NCI-H2107 treated with DMSO at 0.1 percent for 48 hours (cell line): ENCODE results near the gene LIPE.
A peak's percentile ranks its signal among the peaks of the same experiment; 100 is the strongest.
"Not testable (repeated sequence)": the region's sequence is repeated elsewhere in the genome, so short reads cannot be mapped to it uniquely, and the experiment has no call there.

Source experiments
- DNase-seq: peaks from one replicate; lab custom pipeline; 2025; ENCODE audit not compliant: unreplicated experiment; lab: John Stamatoyannopoulos, UW

Gene LIPE, protein sequence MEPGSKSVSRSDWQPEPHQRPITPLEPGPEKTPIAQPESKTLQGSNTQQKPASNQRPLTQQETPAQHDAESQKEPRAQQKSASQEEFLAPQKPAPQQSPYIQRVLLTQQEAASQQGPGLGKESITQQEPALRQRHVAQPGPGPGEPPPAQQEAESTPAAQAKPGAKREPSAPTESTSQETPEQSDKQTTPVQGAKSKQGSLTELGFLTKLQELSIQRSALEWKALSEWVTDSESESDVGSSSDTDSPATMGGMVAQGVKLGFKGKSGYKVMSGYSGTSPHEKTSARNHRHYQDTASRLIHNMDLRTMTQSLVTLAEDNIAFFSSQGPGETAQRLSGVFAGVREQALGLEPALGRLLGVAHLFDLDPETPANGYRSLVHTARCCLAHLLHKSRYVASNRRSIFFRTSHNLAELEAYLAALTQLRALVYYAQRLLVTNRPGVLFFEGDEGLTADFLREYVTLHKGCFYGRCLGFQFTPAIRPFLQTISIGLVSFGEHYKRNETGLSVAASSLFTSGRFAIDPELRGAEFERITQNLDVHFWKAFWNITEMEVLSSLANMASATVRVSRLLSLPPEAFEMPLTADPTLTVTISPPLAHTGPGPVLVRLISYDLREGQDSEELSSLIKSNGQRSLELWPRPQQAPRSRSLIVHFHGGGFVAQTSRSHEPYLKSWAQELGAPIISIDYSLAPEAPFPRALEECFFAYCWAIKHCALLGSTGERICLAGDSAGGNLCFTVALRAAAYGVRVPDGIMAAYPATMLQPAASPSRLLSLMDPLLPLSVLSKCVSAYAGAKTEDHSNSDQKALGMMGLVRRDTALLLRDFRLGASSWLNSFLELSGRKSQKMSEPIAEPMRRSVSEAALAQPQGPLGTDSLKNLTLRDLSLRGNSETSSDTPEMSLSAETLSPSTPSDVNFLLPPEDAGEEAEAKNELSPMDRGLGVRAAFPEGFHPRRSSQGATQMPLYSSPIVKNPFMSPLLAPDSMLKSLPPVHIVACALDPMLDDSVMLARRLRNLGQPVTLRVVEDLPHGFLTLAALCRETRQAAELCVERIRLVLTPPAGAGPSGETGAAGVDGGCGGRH

DNA sequence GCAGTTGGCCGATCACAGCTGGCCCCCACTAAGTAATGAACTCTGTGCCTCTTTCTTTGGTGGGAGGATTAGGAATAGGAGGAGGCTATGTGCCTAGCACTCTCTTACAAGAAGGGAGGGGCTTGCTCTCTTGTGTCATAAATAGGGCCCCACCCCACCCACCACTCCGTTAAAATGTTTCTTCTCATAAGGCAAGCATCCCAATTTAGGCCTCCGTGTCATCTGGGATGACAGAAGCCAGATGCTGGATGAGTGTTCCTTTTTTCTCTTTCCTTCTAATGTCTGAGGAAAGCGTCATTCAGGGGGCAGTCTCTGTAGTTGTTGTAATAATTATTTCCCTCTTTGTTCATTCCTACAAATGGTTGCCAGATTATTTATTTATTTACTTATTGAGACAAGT is at the start of gene LIPE:
TSS of gene LIPE (minus strand) at position 76 of the 400 bp plus-strand sequence. CDS start 239 bp downstream, outside the sequence.
- DNase-seq, result no peak

- DNase-seq, result no peak
These were observed 48.2 kb upstream of the LIPE start for GRCh38 chr19:42475366-42475765.

- no peak for DNase-seq
These were observed 47.6 kb upstream of the LIPE start for GRCh38 chr19:42474743-42475142.

DNA sequence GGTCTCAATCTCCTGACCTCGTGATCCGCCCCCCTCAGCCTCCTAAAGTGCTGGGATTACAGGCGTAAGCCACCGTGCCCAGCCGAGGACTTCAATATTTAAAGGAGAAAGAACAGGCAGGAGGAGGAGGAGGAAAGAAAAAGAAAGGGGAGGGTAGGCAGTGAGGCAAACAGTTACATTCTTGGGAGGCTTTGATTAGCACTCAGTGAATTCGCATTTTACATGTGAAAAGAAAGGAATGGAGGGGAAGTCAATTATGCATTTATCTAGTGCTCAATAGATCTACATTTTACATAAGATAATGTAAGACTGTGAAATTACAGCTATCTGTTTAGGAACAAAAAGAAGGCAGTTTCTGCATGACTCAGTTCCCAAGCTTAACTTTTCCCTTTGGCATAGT is 46.5 kb upstream of the LIPE start:
- DNase-seq, result no peak

- no peak for DNase-seq
These were observed 45.4 kb upstream of the LIPE start for GRCh38 chr19:42472402-42473147.

GRCh38 chr19:42471554-42472249 is 44.5 kb upstream of the LIPE start:
- no peak for DNase-seq

DNA sequence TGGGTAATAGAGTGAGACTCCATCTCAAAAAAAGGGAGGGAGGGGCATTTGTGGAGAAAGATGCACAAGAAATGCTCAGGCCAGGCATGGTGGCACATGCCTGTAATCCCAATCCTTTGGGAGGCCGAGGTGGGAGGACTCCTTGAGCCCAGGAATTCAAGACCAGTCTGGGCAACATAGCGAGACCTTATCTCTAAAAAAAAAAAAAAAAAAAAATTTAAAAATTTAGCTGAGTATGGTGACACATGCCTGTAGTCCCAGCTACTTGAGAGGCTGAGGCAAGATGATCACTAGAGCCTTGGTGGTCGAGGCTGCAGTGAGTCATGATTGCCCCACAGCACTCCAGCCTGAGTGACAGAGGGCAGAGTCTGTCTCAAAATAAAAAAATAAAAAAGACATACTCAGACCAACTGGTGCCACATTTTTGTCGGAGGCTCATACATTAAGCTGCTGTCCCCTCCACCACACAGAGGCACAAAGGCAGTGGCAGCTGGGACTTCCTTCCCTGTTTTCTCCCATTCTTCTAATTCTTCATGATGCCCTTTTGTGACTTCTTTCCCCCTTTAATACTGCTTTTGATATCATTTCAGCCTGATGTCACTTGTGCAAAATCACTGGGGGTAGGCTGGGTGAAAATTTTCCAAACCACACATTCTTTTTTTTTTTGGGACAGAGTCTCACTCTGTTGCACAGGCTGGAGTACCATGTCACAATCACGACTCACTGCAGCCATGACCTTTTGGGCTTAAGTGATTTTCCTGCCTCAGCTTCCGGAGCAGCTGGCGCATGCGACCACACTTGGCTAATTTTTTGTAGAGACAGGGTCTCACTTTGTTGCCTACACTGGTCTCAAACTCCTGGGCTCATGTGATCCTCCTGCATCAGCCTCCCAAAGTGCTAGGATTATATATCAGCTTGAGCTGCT is 42.4 kb upstream of the LIPE start:
- no peak for DNase-seq

GRCh38 chr19:42468273-42468796 is 41.1 kb upstream of the LIPE start:
- peak; percentile 69 for DNase-seq

GRCh38 chr19:42467183-42467760 is 40.1 kb upstream of the LIPE start:
- no peak for DNase-seq

DNA sequence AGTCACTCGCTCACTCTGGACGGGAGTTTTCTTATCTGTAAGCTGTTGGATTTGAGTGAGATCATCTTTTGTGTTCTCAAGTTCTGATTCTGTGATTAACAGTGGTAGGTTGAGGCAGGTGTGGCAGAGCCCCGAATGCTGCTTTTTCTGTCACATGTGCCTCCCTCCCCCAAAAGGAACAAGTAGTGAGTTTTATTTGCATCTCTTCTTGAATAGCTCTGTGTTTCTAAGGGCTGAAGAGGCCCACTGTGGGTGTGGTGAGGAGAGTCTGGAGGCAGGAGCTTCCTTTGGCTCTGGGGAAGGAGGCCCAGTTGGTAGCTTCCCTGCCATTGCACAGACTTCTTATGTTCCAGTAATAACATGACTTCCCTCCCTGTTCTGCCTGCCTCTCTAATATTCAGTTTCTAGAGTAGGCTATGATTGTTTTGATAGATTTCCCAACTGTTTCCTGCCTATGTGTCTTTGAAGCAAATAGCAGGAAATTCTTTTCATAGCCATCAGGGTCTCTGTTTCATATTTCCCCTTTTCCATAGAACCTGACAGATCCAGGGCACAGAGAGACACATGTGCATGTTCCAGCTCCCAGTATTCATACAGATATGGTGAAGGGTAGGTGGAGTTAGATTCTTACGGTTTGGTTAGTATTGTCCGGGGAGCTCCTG is 39.5 kb upstream of the LIPE start:
- no peak for DNase-seq

DNA sequence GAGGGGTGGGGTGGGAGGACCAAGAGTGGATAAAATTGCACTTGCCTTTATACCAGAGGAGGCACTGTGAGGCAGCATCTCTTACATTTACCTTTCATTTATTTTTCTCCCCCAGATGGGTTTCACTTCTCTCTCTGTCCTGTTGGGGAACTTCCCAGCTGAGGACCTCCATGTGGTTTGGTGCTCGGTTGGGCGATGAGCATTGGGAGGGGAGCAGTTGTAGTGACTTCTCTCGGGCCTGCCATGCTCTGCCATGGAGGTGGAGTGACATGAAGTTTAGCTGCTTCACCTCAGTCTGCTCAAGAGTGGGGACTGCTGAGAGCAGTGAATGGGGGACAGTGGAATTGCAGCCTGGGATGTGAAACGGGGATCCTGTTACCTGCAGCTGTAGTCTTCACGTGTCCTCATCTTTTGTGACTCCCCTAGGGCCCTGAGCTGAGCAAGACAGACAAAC is 38.7 kb upstream of the LIPE start:
- peak; percentile 32 for DNase-seq

DNA sequence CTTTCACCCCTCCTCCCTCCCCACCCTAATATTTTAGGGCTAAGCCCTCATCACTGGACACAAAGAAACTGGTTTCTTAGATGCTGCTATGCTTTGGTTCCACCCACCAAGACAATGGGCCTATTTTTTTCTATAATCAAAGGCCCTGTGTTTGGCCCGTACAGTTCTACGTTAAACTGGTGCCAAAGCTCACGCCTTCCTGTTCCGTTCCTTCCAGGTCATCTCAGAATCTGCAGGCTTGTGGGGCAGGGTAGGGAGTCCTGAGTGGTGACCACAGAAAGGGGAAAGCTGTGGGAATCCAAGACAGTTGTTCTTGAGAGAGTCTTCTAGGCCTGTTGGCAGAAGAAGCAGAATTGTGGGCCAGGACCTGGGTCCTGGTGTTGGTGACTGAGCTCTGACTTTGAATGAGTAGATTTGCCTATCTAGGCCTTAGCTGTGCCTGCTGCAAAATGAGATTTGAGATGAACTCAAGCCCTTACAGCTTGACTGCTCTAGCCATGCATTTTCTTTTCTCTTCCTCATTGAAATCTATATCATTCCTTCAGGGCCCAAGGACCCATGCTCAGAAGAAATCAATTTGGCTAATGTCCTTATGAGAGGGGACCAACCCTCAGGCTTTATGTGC is 34.6 kb upstream of the LIPE start:
- DNase-seq, result no peak

DNA sequence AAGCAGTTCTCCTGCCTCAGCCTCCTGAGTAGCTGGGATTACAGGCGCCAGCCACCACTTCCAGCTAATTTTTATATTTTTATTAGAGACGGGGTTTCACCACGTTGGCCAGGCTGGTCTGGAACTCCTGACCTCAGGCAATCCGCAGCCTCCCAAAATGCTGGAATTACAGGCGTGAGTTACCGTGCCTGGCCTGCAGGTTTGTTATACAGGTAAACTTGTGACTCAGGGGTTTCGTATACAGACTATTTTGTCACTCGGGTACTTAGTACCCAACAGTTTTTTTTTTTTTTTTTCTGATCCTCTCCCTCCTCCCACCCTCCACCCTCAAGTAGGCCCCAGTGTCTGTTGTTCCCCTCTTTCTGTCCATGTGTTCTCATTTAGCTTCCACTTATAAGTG is 34.0 kb upstream of the LIPE start:
- not testable (repeated sequence) for DNase-seq

DNA sequence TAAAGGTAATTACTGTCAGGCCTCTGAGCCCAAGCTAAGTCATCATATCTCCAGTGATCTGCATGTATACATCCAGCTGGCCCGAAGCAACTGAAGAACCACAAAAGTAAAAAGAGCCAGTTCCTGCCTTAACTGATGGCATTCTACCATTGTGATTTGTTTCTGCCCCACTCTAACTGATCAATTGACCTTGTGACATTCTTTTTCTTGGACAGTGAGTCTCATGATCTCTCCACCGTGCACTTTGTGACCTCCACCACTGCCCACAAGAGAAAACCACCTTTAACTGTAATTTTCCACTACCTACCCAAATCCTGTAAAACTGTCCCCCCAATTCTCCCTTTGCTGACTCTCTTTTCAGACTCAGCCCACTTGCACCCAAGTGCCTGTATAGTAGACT is 32.7 kb upstream of the LIPE start:
- no peak for DNase-seq

DNA sequence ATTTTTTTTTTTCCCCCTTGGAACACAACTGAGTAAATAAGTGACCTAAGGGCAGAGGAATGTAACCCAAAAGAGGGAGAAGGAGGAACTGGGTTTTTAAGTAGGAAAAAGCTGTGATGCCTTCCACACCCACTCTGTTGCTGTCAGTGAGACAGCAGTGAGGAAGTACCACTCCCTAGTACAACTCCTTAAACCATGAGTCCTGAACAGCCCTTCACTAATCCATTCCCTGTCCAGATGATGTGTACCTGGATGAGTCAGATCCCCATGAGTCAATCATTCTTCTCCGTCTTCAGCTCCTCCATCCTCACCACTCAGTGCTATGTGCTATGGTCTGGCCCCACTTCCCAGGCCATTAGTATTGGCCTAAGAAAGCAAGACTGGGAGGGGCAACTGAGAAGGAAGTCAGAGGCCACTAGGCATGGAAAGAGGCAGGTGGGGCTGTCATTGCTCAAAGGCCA is 28.5 kb upstream of the LIPE start:
- DNase-seq, result no peak

DNA sequence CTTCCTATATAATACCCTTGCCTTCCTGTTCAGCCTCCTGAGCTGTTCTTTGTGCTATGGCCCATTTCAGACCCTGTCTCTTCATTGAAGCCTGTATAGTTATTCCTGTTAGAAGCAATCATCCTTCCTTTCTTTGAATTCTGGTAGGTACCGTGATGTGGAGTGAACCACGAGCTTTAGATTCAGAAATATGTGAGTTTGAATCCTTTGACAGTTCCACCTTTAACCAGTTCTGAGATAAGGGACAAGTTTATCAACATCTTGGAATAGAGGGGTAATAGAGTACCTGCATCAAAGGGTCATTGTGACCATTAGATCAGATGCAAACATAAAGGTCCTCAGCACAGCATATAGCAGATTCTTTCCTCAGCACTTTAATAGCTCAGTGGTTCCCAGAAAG is 27.9 kb upstream of the LIPE start:
- DNase-seq, result no peak

GRCh38 chr19:42452590-42452989 is 25.4 kb upstream of the LIPE start:
- no peak for DNase-seq
